CD4-positive, alpha-beta memory T cell (primary cell): ENCODE data around the gene CXXC5. TPM values are rescaled to one million over a fixed set of nuclear protein-coding genes. Genes with fewer than 3 reads are reported as not detected.

Source experiments
- CTCF ChIA-PET: fragments of 350-600 bp; sonication (Branson Sonifier 250); formaldehyde crosslinking; loops from one replicate; lab custom pipeline; 2021; ENCODE audit warnings: inconsistent platforms; ENCODE audit not compliant: partially characterized antibody; lab: Charles Lee
- POLR2A ChIA-PET: fragments of 350-600 bp; sonication (Branson Sonifier 250); formaldehyde crosslinking; loops from one replicate; lab custom pipeline; 2021; ENCODE audit not compliant: partially characterized antibody; lab: Charles Lee
- DNase-seq, 5 donors: peaks; one replicate each; pipeline versions ENCODE4 v3.0.0 to v3.0.0-alpha.2; 2020 to 2022; ENCODE audit warnings: mixed read lengths in 1 of 5
- H3K27ac ChIP-seq: one replicate; pipeline ENCODE4 v1.7.0; 2013; ENCODE audit warnings: low read depth, low read length
- H3K27me3 ChIP-seq: 2 replicates; pipeline ENCODE4 v1.7.0; 2013; ENCODE audit warnings: mild to moderate bottlenecking, low read length, moderate library complexity; ENCODE audit not compliant: insufficient read depth
- H3K36me3 ChIP-seq: 2 replicates; pipeline ENCODE4 v1.7.0; 2013; ENCODE audit warnings: mild to moderate bottlenecking, low read length, moderate library complexity; ENCODE audit not compliant: insufficient read depth
- H3K4me1 ChIP-seq: 2 replicates; pipeline ENCODE4 v1.7.0; 2013; ENCODE audit warnings: mild to moderate bottlenecking, low read length, moderate library complexity; ENCODE audit not compliant: insufficient read depth
- H3K4me3 ChIP-seq, 2 donors: one replicate each; pipeline ENCODE4 v1.7.0; 2013; ENCODE audit warnings: low read length in 2 of 2, mild to moderate bottlenecking in 1 of 2
- H3K9me3 ChIP-seq, 2 donors: one replicate each; pipeline ENCODE4 v1.7.0; 2013; ENCODE audit warnings: low read length in 2 of 2, control low read depth in 1 of 2; ENCODE audit not compliant: control insufficient read depth in 1 of 2
- H3K27ac Mint-ChIP-seq, 7 donors: one replicate each; pipeline ENCODE4 v1.8.0; 2020 to 2021; ENCODE audit warnings: mixed read lengths in 7 of 7, mild to moderate bottlenecking in 6 of 7, inconsistent platforms in 3 of 7, moderate library complexity in 3 of 7
- H3K27me3 Mint-ChIP-seq, 2 donors: one replicate each; pipeline ENCODE4 v1.8.0; 2020 to 2021; ENCODE audit warnings: mixed read lengths in 2 of 2
- H3K36me3 Mint-ChIP-seq, 2 donors: one replicate each; pipeline ENCODE4 v1.8.0; 2020 to 2021; ENCODE audit warnings: mixed read lengths in 2 of 2, inconsistent platforms in 1 of 2, mild to moderate bottlenecking in 1 of 2
- H3K4me1 Mint-ChIP-seq, 4 donors: one replicate each; pipeline ENCODE4 v1.8.0; 2020 to 2021; ENCODE audit warnings: mixed read lengths in 4 of 4, mild to moderate bottlenecking in 1 of 4
- H3K4me3 Mint-ChIP-seq, 8 donors: one replicate each; pipeline ENCODE4 v1.8.0; 2020 to 2021; ENCODE audit warnings: mixed read lengths in 8 of 8, mild to moderate bottlenecking in 7 of 8, moderate library complexity in 6 of 8, inconsistent platforms in 3 of 8
- H3K9me3 Mint-ChIP-seq, 8 donors: one replicate each; pipeline ENCODE4 v1.8.0; 2020 to 2021; ENCODE audit warnings: mixed read lengths in 8 of 8, mild to moderate bottlenecking in 5 of 8, inconsistent platforms in 3 of 8, moderate library complexity in 1 of 8
- intact Hi-C: fragments of 100-400 bp; cut with micrococcal nuclease; formaldehyde crosslinking; loops from one replicate; pipeline ENCODE4 v1.15.1; 2023
- polyA plus RNA-seq, 2 donors: library from polyadenylated mRNA; unstranded; fragments of 300-500 nt; fragmentation: Illumina TruSeq; gene quantifications; one replicate each; pipeline ENCODE4 v1.2.3, GENCODE V29; 2021
- total RNA-seq, 2 experiments: library from RNA; stranded (reverse); gene quantifications; one replicate each; pipeline ENCODE4 v1.2.3, GENCODE V29; 2021

The CXXC5 gene
- total and polyA plus RNA-seq, 4 experiments from 2014 or later, result 1.6 to 5.5 (median 3.1) TPM

DNA sequence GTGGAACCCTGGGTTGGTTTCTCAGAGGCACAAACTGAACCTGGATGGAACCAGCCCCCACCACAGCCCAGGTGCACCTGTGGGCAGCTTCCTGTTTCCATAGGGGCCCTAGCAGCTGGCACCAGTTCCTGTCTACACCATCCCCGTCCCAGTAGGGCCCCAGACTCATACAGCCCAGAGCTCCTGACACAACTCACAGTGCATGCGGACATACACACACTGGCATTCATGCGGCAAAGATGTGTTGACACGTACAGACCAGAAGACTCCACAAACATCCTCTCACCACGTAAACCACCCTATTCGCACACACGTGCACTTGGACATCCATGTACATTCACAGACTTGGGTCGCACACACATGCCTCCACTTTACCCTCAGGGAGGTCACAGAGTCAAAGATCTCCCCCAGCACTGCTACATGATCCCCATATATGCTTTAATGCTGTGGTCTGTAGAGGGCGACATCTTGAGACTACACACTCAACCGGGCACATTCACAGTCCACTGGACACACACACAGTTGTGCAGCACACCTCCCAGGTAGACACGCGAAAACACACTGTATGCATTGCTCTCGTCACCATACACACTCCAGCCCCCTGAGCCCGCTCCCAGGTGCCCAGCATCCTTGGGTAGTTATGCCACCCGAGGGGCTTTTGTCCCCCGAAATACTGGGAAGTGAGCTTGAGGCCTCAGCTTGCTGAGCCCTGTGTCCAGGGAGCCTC lies 22.4 kb downstream of the CXXC5 start:
- ChIA-PET POLR2A (no interaction called here), CTCF (interaction anchor here (0.6 to 1.0 kb wide), 2 partner anchors 36 to 410 kb away, joined by 3 to 4 read pairs; no protein-coding TSS in a partner anchor)
- Histone ChIP-seq H3K4me3 (no peak overlapping the region), H3K27ac (no peak overlapping the region), H3K4me1 (peaks cover 43% of the 10 kb centered on the region), H3K9me3 (no peaks in the 10 kb centered on the region), H3K36me3 (no peaks in the 10 kb centered on the region), H3K27me3 (no peaks in the 10 kb centered on the region)
- H3K36me3 Mint-ChIP-seq, result no peaks in the 10 kb centered on the region
- H3K27ac Mint-ChIP-seq, result peak overlapping the region in 6 of 7 donors; percentile 1 to 85 (median 56)
- peaks cover 14 to 47% (median 31%) of the 10 kb centered on the region in 4 donors for H3K4me1 Mint-ChIP-seq
- peak overlapping the region in 7 of 8 donors; percentile 10 to 87 (median 49) for H3K4me3 Mint-ChIP-seq
- intact Hi-C loops, result no loop called here
- no peak for DNase-seq
- no peaks in the 10 kb centered on the region for H3K27me3 Mint-ChIP-seq
- H3K9me3 Mint-ChIP-seq, result no peaks in the 10 kb centered on the region

DNA sequence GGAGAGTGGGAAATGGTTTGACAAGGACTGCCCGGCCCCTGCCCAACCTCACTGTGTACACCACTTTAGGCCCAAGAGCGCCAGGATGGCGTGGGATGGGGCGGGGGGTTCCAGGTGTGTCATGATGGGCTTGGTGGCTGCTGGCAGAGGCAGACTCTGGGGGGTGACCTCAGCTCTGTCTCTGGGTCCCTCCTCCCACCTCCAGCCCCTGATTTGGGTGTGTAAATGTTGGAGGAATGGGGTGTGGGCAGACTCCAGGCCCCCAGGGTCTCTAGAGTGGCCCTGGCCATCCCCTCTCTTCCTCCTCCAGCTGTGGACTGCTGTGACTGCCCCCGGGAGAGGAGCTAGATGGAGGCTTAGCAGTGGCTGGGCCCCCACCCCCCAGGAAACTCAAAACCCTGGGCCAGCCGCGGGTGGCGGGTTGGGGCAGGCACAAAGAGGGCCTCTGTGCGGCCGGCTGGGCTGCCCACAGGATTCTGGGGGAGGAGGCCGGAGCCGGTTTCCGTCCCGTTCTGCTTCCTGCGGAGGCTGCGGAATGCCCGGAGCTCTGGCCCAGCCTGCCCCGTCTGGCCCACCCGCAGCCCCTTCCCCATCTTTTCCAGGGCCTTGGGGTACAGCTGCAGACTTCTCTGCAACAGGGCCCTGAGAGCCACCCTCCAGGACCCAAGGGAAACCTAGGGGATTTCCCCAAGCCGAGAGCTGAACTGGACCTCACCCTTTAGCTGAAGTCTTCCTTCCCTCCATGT lies 23.1 kb downstream of the CXXC5 start:
- Mint-ChIP-seq H3K27me3 (no peaks in the 10 kb centered on the region), H3K27ac (peak overlapping the region in 1 of 7 donors; percentile 7), H3K4me1 (peaks cover 14 to 43% (median 31%) of the 10 kb centered on the region in 4 donors), H3K4me3 (no peak overlapping the region), H3K9me3 (no peaks in the 10 kb centered on the region), H3K36me3 (no peaks in the 10 kb centered on the region)
- ChIA-PET CTCF (interaction anchor here (0.6 to 0.7 kb wide), 2 partner anchors 37 to 409 kb away, joined by 4 read pairs; no protein-coding TSS in a partner anchor), POLR2A (no interaction called here)
- Histone ChIP-seq H3K36me3 (no peaks in the 10 kb centered on the region), H3K4me1 (peaks cover 39% of the 10 kb centered on the region), H3K4me3 (no peak overlapping the region), H3K27me3 (no peaks in the 10 kb centered on the region), H3K9me3 (no peaks in the 10 kb centered on the region), H3K27ac (no peak overlapping the region)
- DNase-seq, result no peak
- intact Hi-C loops, result no loop called here

DNA sequence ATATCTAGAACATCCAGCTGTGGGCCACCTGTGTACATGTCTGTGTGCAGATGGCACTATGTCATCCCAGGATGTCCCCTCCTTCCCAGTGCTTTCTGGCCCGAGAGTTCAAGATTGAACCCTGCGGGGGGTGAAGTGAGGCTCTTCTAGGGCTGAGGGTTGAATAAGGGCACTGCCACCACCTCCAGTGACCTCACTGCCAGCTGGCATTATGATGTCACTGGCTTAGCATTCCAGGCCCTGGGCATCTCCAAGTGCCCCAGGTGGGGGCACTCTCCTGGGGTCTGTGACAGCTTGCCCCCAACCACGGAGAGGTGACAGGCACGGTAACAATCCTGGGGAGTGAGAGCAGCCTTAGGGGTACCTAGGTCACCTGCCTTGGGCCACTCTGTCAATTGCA lies 27.1 kb downstream of the CXXC5 start:
- POLR2A ChIA-PET, result no interaction called here
- peak overlapping the region in 1 of 7 donors; percentile 9 for H3K27ac Mint-ChIP-seq
- CTCF ChIA-PET, result no interaction called here
- H3K36me3 ChIP-seq, result no peaks in the 10 kb centered on the region
- no peak for DNase-seq
- H3K27me3 ChIP-seq, result no peaks in the 10 kb centered on the region
- H3K4me1 Mint-ChIP-seq, result peaks cover 0 to 6% (median 5%) of the 10 kb centered on the region in 4 donors
- no peak overlapping the region for H3K4me3 Mint-ChIP-seq
- H3K27me3 Mint-ChIP-seq, result no peaks in the 10 kb centered on the region
- no peak overlapping the region for H3K4me3 ChIP-seq
- peaks cover 4% of the 10 kb centered on the region for H3K4me1 ChIP-seq
- H3K36me3 Mint-ChIP-seq, result no peaks in the 10 kb centered on the region
- intact Hi-C loops, result no loop called here
- H3K9me3 ChIP-seq, result no peaks in the 10 kb centered on the region
- no peak overlapping the region for H3K27ac ChIP-seq
- no peaks in the 10 kb centered on the region for H3K9me3 Mint-ChIP-seq

DNA sequence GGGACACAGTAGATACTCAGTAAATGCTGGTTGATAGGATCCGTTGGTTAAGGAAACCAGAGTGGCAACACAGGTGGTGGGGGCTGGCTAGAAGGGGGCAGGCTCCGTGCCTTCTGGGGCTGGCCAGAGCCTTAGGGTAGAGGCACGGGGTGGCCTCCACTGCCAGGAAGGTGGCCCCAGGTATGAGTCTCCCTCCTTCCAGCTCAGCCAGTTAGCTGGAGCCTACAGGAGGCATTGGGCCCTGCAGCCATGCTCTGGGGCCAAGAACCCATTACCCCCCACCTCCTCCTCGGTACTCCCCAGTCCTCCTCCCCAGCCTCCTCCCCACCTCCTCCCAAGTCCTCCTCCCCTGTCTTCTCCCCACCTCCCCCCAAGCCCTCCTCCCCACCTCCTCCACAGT lies 27.7 kb downstream of the CXXC5 start:
- H3K4me1 Mint-ChIP-seq, result no peaks in the 10 kb centered on the region
- intact Hi-C loops, result no loop called here
- DNase-seq, result no peak
- H3K36me3 ChIP-seq, result no peaks in the 10 kb centered on the region
- ChIA-PET CTCF (no interaction called here), POLR2A (no interaction called here)
- no peak overlapping the region for H3K27ac Mint-ChIP-seq
- no peaks in the 10 kb centered on the region for H3K27me3 ChIP-seq
- no peak overlapping the region for H3K4me3 ChIP-seq
- H3K4me3 Mint-ChIP-seq, result no peak overlapping the region
- no peaks in the 10 kb centered on the region for H3K36me3 Mint-ChIP-seq
- H3K4me1 ChIP-seq, result no peaks in the 10 kb centered on the region
- H3K27me3 Mint-ChIP-seq, result no peaks in the 10 kb centered on the region
- H3K27ac ChIP-seq, result no peak overlapping the region
- H3K9me3 Mint-ChIP-seq, result no peaks in the 10 kb centered on the region
- H3K9me3 ChIP-seq, result no peaks in the 10 kb centered on the region

- H3K27ac Mint-ChIP-seq, result peak overlapping the region in 1 of 7 donors; percentile 53
- no peak for DNase-seq
Observed at GRCh38 chr5:139676406-139676805, 28.3 kb downstream of the CXXC5 start.

DNA sequence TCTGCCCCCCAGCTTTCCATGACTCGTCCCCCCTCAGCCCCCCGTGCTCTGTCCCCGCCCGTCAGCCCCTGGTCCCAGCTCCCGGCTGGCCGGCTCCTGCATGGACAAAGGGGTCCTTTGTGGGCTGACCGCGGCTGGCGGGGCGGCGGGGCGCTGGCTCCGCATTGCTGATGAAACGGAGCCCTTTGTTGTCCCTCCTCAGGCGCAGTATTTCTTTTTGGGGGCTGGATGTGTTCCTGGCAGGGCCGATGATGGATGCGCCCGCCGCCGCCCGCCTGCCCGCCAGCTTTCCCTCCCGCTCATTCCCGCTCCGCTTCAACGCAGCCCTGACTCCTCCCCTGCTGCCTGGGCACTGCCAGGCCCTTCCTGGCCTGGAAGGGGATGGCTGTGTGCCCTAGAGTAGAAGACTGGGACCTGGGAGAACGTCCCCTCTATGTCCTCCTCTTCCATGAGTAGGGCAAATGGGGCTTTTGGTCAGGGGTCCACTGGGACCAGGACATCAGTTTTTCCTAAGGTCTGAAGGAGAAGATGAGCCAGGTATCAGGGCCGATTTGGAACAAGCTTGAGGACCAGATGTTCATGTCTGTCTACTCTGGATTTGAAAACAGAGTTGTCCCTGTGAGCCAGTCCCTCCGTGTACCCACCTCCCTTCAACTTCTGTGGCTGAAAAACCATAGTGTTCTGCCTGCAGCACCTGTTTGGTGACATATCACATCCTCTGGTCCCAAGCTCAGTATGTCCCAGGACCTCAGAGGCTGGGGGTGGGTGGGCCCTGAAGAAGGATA lies 29.0 kb downstream of the CXXC5 start:
- H3K9me3 ChIP-seq, result no peaks in the 10 kb centered on the region
- H3K4me1 ChIP-seq, result no peaks in the 10 kb centered on the region
- no peak overlapping the region for H3K27ac ChIP-seq
- DNase-seq, result no peak
- Mint-ChIP-seq H3K36me3 (no peaks in the 10 kb centered on the region), H3K9me3 (no peaks in the 10 kb centered on the region), H3K4me1 (no peaks in the 10 kb centered on the region), H3K27ac (peak overlapping the region in 2 of 7 donors; percentile 61 to 62), H3K27me3 (no peaks in the 10 kb centered on the region), H3K4me3 (no peak overlapping the region)
- ChIA-PET POLR2A (interaction anchor here (0.9 kb wide), 1 partner anchor 35 kb away, joined by 3 read pairs; no protein-coding TSS in a partner anchor), CTCF (no interaction called here)
- intact Hi-C loops, result no loop called here
- H3K27me3 ChIP-seq, result no peaks in the 10 kb centered on the region
- no peaks in the 10 kb centered on the region for H3K36me3 ChIP-seq
- H3K4me3 ChIP-seq, result no peak overlapping the region

More at GRCh38 chr5:139676406-139676805, 28.3 kb downstream of the CXXC5 start:
- Mint-ChIP-seq H3K9me3 (no peaks in the 10 kb centered on the region), H3K4me3 (no peak overlapping the region), H3K36me3 (no peaks in the 10 kb centered on the region), H3K4me1 (no peaks in the 10 kb centered on the region), H3K27me3 (no peaks in the 10 kb centered on the region)
- Histone ChIP-seq H3K36me3 (no peaks in the 10 kb centered on the region), H3K4me3 (no peak overlapping the region), H3K4me1 (no peaks in the 10 kb centered on the region), H3K9me3 (no peaks in the 10 kb centered on the region), H3K27me3 (no peaks in the 10 kb centered on the region), H3K27ac (no peak overlapping the region)
- ChIA-PET POLR2A (no interaction called here), CTCF (no interaction called here)
- intact Hi-C loops, result no loop called here
